ENCODE data around the gene DUT. TPM values are rescaled to one million over a fixed set of nuclear protein-coding genes. Genes with fewer than 3 reads are reported as not detected.

The DUT gene
- total and polyA plus RNA-seq, 9 of the 15 experiments (the other 6 are each of a cell fraction or from before 2014, with no cell fraction given): 13.9 to 235 (median 94.9) TPM

DNA sequence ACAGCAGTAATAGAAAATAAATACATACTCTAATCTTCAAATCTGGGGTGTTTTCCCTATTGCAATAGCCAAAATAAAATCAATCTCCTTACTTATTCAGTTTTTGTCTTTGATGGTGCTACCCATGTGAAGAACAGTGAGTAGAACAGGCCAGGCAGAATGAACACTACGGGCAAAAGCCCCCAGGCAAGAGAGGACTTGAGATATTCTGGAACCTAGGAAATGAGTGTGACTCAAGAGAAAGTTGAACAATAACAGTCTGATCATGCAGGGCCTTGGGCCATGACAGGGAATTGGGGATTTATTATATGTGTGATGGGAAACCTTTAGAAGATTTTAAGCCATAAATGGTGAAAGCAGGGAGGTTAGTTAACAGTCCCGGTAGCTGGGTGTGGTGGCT is 14.0 kb upstream of the DUT start (continued):
- TF ChIP-seq, protein P1, sequence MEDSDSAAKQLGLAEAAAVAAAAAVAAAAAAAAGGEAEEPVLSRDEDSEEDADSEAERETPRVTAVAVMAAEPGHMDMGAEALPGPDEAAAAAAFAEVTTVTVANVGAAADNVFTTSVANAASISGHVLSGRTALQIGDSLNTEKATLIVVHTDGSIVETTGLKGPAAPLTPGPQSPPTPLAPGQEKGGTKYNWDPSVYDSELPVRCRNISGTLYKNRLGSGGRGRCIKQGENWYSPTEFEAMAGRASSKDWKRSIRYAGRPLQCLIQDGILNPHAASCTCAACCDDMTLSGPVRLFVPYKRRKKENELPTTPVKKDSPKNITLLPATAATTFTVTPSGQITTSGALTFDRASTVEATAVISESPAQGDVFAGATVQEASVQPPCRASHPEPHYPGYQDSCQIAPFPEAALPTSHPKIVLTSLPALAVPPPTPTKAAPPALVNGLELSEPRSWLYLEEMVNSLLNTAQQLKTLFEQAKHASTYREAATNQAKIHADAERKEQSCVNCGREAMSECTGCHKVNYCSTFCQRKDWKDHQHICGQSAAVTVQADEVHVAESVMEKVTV (CRISPR knock-in tag; IDR thresholded peaks at IDR 0.05): no peak
- TF ChIP-seq ZNF23 (CRISPR knock-in tag; IDR thresholded peaks at IDR 0.05): no peak
- TF ChIP-seq CGGBP1 (CRISPR knock-in tag; IDR thresholded peaks at IDR 0.05): no peak
- TF ChIP-seq ZC3H4 (CRISPR knock-in tag; IDR thresholded peaks at IDR 0.05; ENCODE audit: borderline replicate concordance): no peak
- no peak for TF ChIP-seq ELK3 (CRISPR knock-in tag; IDR thresholded peaks at IDR 0.05)
- TF ChIP-seq SMAD2 (IDR thresholded peaks at IDR 0.05; ENCODE audit: low read depth, low read length): no peak
- no peak for TF ChIP-seq KAT8 (IDR thresholded peaks at IDR 0.05; ENCODE audit: low read depth)
- no peak for TF ChIP-seq RNF219 (CRISPR knock-in tag; IDR thresholded peaks at IDR 0.05)
- TF ChIP-seq RBM17 (IDR thresholded peaks at IDR 0.05; ENCODE audit: borderline replicate concordance, low read depth, low read length): no peak
- TF ChIP-seq RREB1 (CRISPR knock-in tag; IDR thresholded peaks at IDR 0.05): no peak
- TF ChIP-seq NCOA1 (IDR thresholded peaks at IDR 0.05; ENCODE audit: low read depth): no peak
- TF ChIP-seq ZNF143 (CRISPR knock-in tag; IDR thresholded peaks at IDR 0.05): no peak
- TF ChIP-seq RHOXF2B (CRISPR knock-in tag; conservative IDR thresholded peaks at IDR 0.05): no peak
- no peak for TF ChIP-seq CBX8 (IDR thresholded peaks at IDR 0.05; ENCODE audit: borderline replicate concordance, extremely low read depth, low read depth, low read length, poor library complexity, severe bottlenecking)
- no peak for TF ChIP-seq ZNF165 (CRISPR knock-in tag; IDR thresholded peaks at IDR 0.05; ENCODE audit: borderline replicate concordance)
- no peak for TF ChIP-seq JUND (IDR thresholded peaks at IDR 0.05; ENCODE audit: borderline replicate concordance, low read depth, low read length)
- TF ChIP-seq JUND (tag; IDR thresholded peaks at IDR 0.05; ENCODE audit: borderline replicate concordance, low read depth, low read length): no peak
- TF ChIP-seq ZNF217 (CRISPR knock-in tag; IDR thresholded peaks at IDR 0.05): no peak

Measured in K562 (cell line).